Testis (tissue), 2 donors: Measurements from ENCODE around the gene ENPEP.

Experiments used
- CTCF ChIP-seq, 3 experiments: fragments of 450-650 bp in 2 of 3; fragments of 200-600 bp in 1 of 3; sonication (generic) in 1 of 3; IDR thresholded peaks; one replicate each; pipeline ENCODE4 v1.5.1; 2016 to 2019; ENCODE audit warnings: antibody characterized with exemption in 3 of 3, mild to moderate bottlenecking in 2 of 3, moderate library complexity in 1 of 3
- POLR2A ChIP-seq: fragments of 450-650 bp; IDR thresholded peaks from one replicate; pipeline ENCODE4 v1.6.1; 2017; ENCODE audit warnings: antibody characterized with exemption, mild to moderate bottlenecking, moderate library complexity

DNA sequence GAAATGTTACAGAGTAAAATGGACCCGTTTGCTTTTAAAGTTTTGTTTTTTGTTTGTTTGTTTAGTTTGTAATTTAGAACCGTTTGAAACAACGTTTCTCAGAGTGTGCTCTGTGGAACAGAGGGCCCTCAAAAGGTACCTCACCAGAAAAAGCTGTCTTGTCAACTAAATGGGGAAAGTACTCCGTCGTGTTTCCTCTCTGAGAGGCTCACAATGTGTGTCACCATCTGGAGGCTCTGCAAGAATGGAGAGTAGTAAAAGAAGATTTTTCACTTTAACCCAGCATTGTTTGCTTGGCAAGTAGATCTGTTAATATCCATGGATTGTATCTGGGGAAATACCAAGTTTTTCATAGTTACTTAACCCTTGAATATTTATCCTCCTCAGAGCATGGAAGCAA lies 1.5 kb upstream of the ENPEP start:
- TF ChIP-seq CTCF (IDR thresholded peaks at IDR 0.05) (no peak), POLR2A (no peak)
